Ishikawa (cell line): ENCODE measurements around the gene G3BP2.

Source experiments
- CEBPB ChIP-seq: IDR thresholded peaks from 2 replicates; pipeline ENCODE4 v1.6.1; 2012
- CREB1 ChIP-seq: IDR thresholded peaks from 2 replicates; pipeline ENCODE4 v1.6.1; 2012; ENCODE audit warnings: low read depth
- EGR1 ChIP-seq: IDR thresholded peaks from 2 replicates; pipeline ENCODE4 v1.6.1; 2012
- EP300 ChIP-seq: IDR thresholded peaks from 2 replicates; pipeline ENCODE4 v1.6.1; 2012; ENCODE audit warnings: borderline replicate concordance
- RAD21 ChIP-seq: IDR thresholded peaks from 2 replicates; pipeline ENCODE4 v1.6.1; 2012; ENCODE audit warnings: low read depth
- TAF1 ChIP-seq: IDR thresholded peaks from 2 replicates; pipeline ENCODE4 v1.6.1; 2012; ENCODE audit warnings: low read depth, mild to moderate bottlenecking
- TEAD4 ChIP-seq: IDR thresholded peaks from 2 replicates; pipeline ENCODE4 v1.6.1; 2012
- YY1 ChIP-seq: IDR thresholded peaks from 2 replicates; pipeline ENCODE4 v1.6.1; 2012; ENCODE audit warnings: low read depth
- ZBTB7A ChIP-seq: IDR thresholded peaks from 2 replicates; pipeline ENCODE4 v1.6.1; 2012; ENCODE audit warnings: low read depth
- TF ChIP-seq, protein P1 (sequence below): IDR thresholded peaks from 2 replicates; pipeline ENCODE4 v1.6.1; 2012

GRCh38 chr4:75630937-75631329 lies 42.3 kb downstream of the G3BP2 start:
- TF ChIP-seq TAF1 (no peak), CEBPB (no peak), EGR1 (no peak), YY1 (no peak), EP300 (no peak), CREB1 (no peak), TEAD4 (no peak), RAD21 (no peak), ZBTB7A (no peak)
- TF ChIP-seq, protein P1, sequence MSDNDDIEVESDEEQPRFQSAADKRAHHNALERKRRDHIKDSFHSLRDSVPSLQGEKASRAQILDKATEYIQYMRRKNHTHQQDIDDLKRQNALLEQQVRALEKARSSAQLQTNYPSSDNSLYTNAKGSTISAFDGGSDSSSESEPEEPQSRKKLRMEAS = no peak; the same call in 1 of the 2 replicates
